Stimulated activated CD4-positive, alpha-beta T cell treated with anti-CD3 and anti-CD28 coated beads, Interleukin-15, amount 100 ng/mL, for 24 hours (primary cell): ENCODE measurements around the gene RPS6KA2.

Experiments
- DNase-seq: peaks from one replicate; pipeline ENCODE4 v3.0.0-alpha.2; 2020

RPS6KA2 gene

DNA sequence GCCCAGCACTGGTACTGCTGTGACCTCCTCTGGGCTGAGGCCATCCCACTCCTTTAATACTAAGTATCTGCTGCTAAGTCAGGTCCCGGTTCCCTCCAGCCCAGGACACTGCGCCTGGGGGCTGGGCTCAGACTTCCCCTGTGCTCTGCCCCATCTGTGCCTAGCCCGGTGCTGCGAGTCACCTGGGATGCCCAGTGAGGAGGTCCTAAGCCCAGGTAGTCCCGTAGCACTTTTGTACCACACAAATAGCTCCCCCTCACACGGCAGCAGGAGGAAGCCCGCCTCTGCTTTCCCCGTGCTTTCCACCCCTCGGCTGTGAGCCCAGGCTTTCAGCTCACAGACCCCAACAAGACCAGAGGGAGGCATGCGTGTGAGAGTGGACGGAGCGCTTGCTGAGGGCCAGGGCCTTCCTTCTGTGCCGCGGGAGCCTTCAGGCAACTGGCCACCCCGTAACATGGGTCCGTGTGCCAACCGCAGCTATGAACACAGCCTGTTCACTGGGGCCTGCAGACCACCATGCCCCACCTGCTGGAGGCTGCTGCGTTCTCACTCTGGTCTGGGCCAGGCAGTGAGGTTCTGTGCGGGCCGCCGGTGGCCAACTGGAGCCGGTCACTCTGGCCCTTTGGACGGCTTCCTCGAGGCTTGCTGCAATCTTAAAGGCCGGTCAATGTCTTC, 164.5 kb downstream of the RPS6KA2 start:
- DNase-seq = no peak

DNA sequence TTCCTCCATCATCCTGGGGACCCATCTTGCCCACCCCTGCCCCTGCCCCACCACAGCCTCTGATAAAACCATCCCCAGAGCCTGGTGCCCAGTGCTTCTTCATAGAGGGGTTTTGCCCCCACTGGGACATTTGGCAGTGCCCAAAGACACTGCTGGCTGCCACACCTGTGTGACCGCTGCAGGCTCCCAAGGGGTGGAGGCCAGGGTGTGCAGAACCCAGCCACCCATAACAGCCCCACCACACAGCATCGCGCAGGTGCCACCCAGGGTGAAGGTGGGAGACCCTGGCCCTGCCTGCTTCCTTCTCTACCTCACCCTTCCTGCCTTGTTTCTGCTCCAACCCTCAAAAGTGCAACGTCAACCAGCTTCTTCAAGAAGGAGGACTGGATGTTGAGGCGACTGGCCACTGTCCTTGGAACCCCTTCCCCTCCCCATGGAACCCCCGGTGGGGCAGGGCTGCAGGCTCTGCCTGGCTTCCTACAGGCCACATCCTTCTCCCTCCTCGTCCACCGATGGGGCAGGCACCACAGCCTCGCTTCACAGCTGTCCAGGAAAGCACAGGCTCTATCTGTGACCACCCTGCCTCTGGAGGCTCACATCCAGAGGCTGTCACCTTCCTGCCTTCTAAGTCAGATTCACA, 165.1 kb downstream of the RPS6KA2 start:
- no peak for DNase-seq

DNA sequence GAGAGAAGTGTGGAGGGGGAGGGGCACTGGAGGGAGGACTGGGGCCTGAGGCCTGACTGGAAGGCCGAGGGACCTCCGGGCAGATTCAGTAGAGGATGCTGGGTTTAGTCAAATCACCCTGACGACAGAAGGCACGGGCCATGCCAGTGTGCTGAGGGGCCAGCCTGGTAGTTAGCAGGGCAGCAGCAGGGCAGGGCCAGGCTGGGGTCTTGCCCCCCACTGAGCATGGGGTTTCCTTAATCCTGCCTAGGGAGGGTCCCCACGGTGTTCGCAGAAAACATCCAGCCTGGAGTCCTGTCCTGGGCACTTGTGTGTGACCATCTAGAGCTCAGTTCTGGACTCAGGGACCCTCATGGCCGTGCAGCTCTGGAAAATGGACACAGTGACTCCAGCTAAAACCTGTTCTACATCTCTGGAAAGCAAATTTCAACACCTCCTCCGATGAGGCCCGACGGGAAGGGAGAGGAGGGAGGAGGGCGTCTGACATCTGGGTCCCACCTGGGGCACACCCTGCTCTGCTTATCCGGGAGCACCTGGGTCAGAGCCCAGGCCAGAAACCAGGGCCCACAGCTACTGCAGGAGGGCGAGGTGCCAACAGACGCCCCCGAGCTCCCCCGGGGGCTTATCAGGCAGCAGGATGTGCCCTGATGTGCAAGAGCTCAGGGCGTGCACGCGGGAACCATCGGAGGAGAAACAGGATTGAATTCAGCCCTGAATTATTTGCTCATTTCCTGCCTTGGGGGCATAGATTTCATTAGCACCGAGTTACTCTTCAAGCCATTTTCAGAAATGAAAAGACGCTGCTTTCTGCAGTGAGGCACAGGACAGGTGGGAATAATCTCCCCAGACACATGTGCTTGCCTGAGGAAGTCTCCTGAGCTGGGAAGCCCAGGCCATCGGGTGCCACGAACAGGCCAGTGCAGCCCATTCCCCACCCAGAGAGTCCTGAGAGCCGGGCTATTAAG, 166.3 kb downstream of the RPS6KA2 start:
- DNase-seq = no peak

DNA sequence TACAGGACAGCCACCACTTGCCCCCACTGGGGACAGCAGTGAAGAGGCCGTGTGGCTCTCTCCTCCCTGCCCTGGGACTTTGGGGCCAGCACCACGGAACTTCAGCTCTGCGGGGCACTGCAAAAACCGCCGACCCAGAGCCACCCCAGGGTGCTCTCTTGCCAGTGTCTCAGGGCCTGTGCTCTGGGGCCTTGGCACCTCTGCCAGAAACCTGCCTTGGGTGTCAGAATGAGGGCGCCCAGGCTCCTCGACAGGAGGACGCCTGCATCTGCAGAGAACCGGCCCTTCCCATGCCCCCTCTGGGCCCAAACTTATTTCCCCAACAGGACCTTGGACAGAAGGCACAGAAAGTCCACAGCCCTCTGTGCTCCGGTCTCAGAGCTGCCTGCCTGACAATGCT, 167.1 kb downstream of the RPS6KA2 start:
- no peak for DNase-seq

DNA sequence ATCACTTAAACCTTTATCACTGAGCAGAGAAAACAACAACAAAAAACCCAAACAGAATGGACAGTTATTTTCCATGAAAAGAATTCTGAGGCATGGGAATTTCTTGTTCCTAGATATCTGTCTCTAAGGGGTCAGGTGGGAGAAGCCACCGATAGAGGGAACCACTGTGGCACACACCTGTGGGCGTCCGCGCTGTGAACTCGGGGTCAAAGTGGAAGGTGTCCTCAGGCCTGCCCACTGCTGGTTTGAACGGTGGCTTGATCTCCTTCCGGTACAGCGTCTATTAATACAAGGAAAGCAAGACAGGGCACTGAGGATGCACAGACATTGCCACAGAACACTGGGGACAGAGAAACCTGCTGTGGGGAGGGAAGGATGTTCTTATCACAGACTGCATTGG, 167.8 kb downstream of the RPS6KA2 start:
- DNase-seq = no peak

- DNase-seq = no peak
These were observed 170.5 kb downstream of the RPS6KA2 start for GRCh38 chr6:166456395-166457156.

- DNase-seq = no peak
These were observed 172.1 kb downstream of the RPS6KA2 start for GRCh38 chr6:166454692-166455515.

GRCh38 chr6:166453651-166454050, 173.4 kb downstream of the RPS6KA2 start:
- DNase-seq = no peak

DNA sequence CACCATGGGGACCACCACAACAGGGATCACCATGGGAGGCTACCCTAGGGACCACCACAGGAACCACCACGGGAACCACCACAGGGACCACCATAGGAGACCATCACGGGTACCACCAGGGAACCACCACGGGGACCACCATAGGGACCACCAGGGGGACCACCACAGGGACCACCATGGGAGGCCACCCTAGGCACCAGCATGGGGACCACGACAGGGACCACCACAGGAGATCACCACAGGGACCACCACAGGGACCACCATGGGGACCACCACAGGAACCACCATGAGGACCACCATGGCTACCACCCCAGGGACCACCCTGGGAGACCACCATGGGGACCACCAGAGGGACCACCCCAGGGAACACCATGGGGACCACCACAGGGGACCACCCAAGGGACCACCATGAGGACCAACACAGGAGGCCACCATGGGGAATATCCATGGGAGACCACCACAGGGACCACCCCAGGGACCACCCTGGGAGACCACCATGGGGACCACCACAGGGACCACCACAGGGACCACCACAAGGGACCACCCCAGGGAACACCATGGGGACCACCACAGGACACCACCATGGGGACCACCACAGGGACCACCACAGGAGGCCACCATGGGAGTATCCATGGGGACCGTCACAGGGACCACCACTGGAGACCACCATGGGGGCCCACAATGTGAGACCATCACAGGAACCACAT, 176.7 kb downstream of the RPS6KA2 start:
- no peak for DNase-seq

- DNase-seq = no peak
These were observed 177.4 kb downstream of the RPS6KA2 start for GRCh38 chr6:166449641-166450040.

DNA sequence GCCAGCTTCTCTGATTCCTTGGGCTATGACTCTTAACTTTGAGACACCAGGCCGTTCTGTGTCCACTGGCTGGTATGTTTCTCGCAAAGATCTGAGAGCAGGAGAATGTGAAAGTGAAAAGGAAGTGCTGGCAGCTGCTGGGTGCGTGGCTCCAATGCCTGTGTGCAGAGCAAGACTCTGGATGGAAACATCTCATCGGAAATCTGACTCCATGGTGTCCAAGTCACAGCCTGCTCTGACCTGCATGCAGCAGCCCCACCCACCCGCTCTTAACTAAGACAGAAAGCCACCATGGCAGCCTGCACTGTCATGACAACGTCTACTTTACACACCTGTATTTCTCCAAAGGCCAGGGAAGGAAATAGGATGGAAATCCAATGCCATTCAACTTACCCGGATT, 178.0 kb downstream of the RPS6KA2 start:
- DNase-seq = no peak

DNA sequence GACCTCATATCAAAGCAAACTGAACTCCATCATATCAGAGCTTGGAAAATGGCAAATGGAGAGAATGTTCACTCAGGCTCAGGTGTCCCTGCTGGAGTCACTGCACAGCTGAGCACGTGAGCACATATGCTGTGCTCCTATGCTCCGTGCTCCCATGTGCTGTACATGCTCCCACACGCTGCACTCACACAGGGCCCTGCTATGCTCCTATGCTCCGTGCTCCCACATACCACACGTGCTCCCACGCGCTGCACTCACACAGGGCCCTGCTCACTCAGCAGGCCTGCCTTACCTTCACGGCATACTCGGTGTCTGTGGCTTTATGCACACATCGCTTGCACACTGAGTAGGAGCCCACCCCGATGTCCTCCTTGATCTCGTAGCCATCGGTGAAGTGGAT, 178.6 kb downstream of the RPS6KA2 start:
- DNase-seq = no peak

- no peak for DNase-seq
These were observed 180.4 kb downstream of the RPS6KA2 start for GRCh38 chr6:166446567-166447065.

GRCh38 chr6:166446146-166446545, 180.9 kb downstream of the RPS6KA2 start:
- DNase-seq = no peak

GRCh38 chr6:166444446-166444845, 182.6 kb downstream of the RPS6KA2 start:
- no peak for DNase-seq

DNA sequence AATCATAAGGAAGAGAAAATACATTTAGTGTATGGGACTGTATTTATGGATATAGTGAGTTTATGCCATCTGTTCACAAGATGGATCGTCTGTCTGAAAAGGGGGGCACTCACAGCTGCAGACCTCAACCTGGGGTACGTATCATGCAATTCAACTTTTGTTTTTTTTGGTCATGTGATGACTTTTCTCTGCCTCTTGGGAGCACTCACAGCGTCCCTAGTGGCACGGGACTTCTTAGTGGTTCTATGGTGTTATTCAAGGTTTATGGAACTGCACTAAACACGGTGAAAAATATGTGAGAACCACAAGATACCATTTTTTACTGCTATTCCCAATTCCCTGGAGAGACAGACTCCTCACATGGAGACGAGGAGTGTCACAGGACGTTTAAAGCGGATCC, 183.9 kb downstream of the RPS6KA2 start:
- DNase-seq = no peak

DNA sequence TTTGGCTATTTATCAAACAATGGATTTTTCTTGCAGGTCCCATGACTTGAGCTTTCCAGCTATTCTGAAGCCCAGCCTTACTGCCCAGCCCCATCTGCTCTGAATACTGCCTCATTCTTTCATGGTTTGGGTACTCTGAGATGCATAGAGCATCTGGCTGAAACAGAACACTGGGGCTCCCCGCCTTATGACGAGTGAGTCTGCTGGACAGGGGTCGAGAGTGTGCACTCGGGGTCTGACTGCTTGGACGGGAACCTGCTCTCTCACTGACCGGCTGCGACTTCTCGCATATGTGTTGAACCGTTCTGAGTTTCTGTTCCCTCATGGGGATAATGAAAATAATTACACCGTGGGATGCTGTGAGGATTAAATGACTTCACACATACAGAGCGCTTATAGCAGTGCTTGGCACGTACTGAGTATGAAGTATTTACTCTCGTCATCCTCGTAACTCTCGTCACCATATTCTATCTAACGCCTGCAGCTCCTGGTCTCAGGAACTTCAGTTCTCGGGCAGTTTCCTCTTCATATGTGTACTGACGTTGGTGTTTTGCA, 184.8 kb downstream of the RPS6KA2 start:
- DNase-seq = no peak

- no peak for DNase-seq
These were observed 185.5 kb downstream of the RPS6KA2 start for GRCh38 chr6:166441325-166442078.

GRCh38 chr6:166440729-166441128, 186.3 kb downstream of the RPS6KA2 start:
- no peak for DNase-seq

GRCh38 chr6:166440106-166440505, 186.9 kb downstream of the RPS6KA2 start:
- DNase-seq = no peak
